HUES48 (cell line): ENCODE data around the gene MIR17HG.
A peak's percentile ranks its signal among the peaks of the same experiment; 100 is the strongest.

ENCODE experiments used
- H3K27ac ChIP-seq: one replicate; pipeline ENCODE4 v1.7.0; 2013; ENCODE audit warnings: low read depth, low read length, inconsistent platforms
- H3K27me3 ChIP-seq: 2 replicates; pipeline ENCODE4 v1.6.1; 2013; ENCODE audit warnings: mild to moderate bottlenecking, low read length; ENCODE audit not compliant: control insufficient read depth, insufficient read depth
- H3K36me3 ChIP-seq: 2 replicates; pipeline ENCODE4 v1.6.1; 2013; ENCODE audit warnings: low read length; ENCODE audit not compliant: control insufficient read depth, insufficient read depth
- H3K4me1 ChIP-seq: 2 replicates; pipeline ENCODE4 v1.6.1; 2013; ENCODE audit warnings: mild to moderate bottlenecking, low read length; ENCODE audit not compliant: control insufficient read depth, insufficient read depth
- H3K4me3 ChIP-seq: 2 replicates; pipeline ENCODE4 v1.5.1; 2013; ENCODE audit warnings: mild to moderate bottlenecking, low read depth, low read length
- H3K9ac ChIP-seq: 2 replicates; pipeline ENCODE4 v1.6.1; 2013; ENCODE audit warnings: mild to moderate bottlenecking, low read depth, low read length, moderate library complexity
- H3K9me3 ChIP-seq: 2 replicates; pipeline ENCODE4 v1.6.1; 2013; ENCODE audit warnings: low read length; ENCODE audit not compliant: control insufficient read depth, insufficient read depth

MIR17HG gene

DNA sequence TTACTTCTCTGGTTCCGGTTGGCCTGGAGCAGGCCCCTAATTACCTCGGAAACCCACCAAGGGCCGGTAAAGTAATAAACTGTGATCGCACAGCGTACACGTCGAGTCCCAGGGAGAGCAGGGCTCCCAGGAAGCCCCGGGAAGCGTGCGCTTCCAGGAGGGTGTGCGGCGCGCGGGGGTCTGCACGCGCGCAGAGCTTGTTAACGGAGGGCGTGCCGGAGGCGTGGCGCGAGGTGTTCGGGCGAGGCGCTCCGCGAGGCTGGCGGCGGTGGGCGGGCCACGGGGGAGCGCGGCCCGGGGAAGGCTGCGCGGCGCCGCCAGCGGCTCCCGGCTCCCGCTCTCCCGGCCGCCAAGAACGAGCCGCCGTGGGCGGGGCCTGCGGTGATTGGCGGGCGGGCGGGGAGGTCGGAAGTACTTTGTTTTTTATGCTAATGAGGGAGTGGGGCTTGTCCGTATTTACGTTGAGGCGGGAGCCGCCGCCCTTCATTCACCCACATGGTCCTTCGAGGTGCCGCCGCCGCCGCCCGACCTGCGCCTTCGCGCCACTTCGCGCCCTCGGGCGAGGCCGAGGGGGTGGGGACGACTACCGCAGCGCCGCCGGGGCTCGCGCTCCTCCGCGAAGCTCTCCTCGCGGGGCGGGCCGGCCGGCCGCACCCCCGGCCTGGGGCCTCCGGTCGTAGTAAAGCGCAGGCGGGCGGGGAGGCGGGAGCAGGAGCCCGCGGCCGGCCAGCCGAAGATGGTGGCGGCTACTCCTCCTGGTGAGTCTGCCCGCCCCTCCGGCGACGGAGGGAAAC is at the start of gene MIR17HG:
MIR17HG (plus strand) TSS at position 486 of the 794 bp plus-strand sequence.
- Histone ChIP-seq H3K27me3 (peaks cover 6% of the 10 kb centered on the region), H3K4me3 (peak within 1 kb of the TSS; percentile 96), H3K9ac (peak within 1 kb of the TSS; percentile 98), H3K4me1 (peaks cover 23% of the 10 kb centered on the region), H3K27ac (peak within 1 kb of the TSS; percentile 96), H3K9me3 (no peaks in the 10 kb centered on the region), H3K36me3 (peaks cover 34% of the 10 kb centered on the region)

GRCh38 chr13:91298060-91298459 is 49.4 kb upstream of the MIR17HG start:
- no peaks in the 10 kb centered on the region for H3K9me3 ChIP-seq
- H3K4me1 ChIP-seq, result no peaks in the 10 kb centered on the region
- no peaks in the 10 kb centered on the region for H3K27me3 ChIP-seq
- no peak overlapping the region for H3K4me3 ChIP-seq
- H3K36me3 ChIP-seq, result no peaks in the 10 kb centered on the region
- no peak overlapping the region for H3K9ac ChIP-seq
- H3K27ac ChIP-seq, result no peak overlapping the region

- H3K4me1 ChIP-seq, result no peaks in the 10 kb centered on the region
- no peaks in the 10 kb centered on the region for H3K27me3 ChIP-seq
- H3K27ac ChIP-seq, result no peak overlapping the region
- no peak overlapping the region for H3K9ac ChIP-seq
- no peak overlapping the region for H3K4me3 ChIP-seq
- no peaks in the 10 kb centered on the region for H3K9me3 ChIP-seq
- no peaks in the 10 kb centered on the region for H3K36me3 ChIP-seq
Measured at GRCh38 chr13:91302111-91302510, 45.4 kb upstream of the MIR17HG start.

- Histone ChIP-seq H3K27ac (no peak overlapping the region), H3K27me3 (no peaks in the 10 kb centered on the region), H3K4me1 (no peaks in the 10 kb centered on the region), H3K4me3 (no peak overlapping the region), H3K9me3 (no peaks in the 10 kb centered on the region), H3K9ac (no peak overlapping the region), H3K36me3 (no peaks in the 10 kb centered on the region)
Measured at GRCh38 chr13:91303031-91303430, 44.5 kb upstream of the MIR17HG start.

- Histone ChIP-seq H3K27ac (no peak overlapping the region), H3K36me3 (no peaks in the 10 kb centered on the region), H3K9me3 (no peaks in the 10 kb centered on the region), H3K4me3 (no peak overlapping the region), H3K4me1 (no peaks in the 10 kb centered on the region), H3K27me3 (no peaks in the 10 kb centered on the region), H3K9ac (no peak overlapping the region)
Measured at GRCh38 chr13:91304741-91305140, 42.7 kb upstream of the MIR17HG start.

- Histone ChIP-seq H3K36me3 (no peaks in the 10 kb centered on the region), H3K9ac (no peak overlapping the region), H3K4me1 (no peaks in the 10 kb centered on the region), H3K9me3 (no peaks in the 10 kb centered on the region), H3K27ac (no peak overlapping the region), H3K27me3 (no peaks in the 10 kb centered on the region), H3K4me3 (no peak overlapping the region)
Measured at GRCh38 chr13:91305652-91306051, 41.8 kb upstream of the MIR17HG start.

GRCh38 chr13:91307887-91308286 is 39.6 kb upstream of the MIR17HG start:
- H3K4me3 ChIP-seq, result no peak overlapping the region
- no peak overlapping the region for H3K9ac ChIP-seq
- H3K9me3 ChIP-seq, result no peaks in the 10 kb centered on the region
- no peaks in the 10 kb centered on the region for H3K36me3 ChIP-seq
- H3K27me3 ChIP-seq, result no peaks in the 10 kb centered on the region
- no peaks in the 10 kb centered on the region; the same call in 1 of the 2 replicates for H3K4me1 ChIP-seq
- H3K27ac ChIP-seq, result no peak overlapping the region

GRCh38 chr13:91308299-91308698 is 39.2 kb upstream of the MIR17HG start:
- Histone ChIP-seq H3K36me3 (no peaks in the 10 kb centered on the region), H3K9ac (no peak overlapping the region), H3K27me3 (no peaks in the 10 kb centered on the region), H3K27ac (no peak overlapping the region), H3K4me3 (no peak overlapping the region), H3K9me3 (no peaks in the 10 kb centered on the region), H3K4me1 (no peaks in the 10 kb centered on the region; the same call in 1 of the 2 replicates)

- no peaks in the 10 kb centered on the region; the same call in 1 of the 2 replicates for H3K4me1 ChIP-seq
- no peaks in the 10 kb centered on the region for H3K9me3 ChIP-seq
- no peak overlapping the region for H3K27ac ChIP-seq
- H3K9ac ChIP-seq, result no peak overlapping the region
- no peak overlapping the region for H3K4me3 ChIP-seq
- no peaks in the 10 kb centered on the region for H3K27me3 ChIP-seq
- no peaks in the 10 kb centered on the region for H3K36me3 ChIP-seq
Measured at GRCh38 chr13:91311491-91311890, 36.0 kb upstream of the MIR17HG start.

- Histone ChIP-seq H3K4me3 (no peak overlapping the region), H3K4me1 (no peaks in the 10 kb centered on the region; the same call in 1 of the 2 replicates), H3K27me3 (no peaks in the 10 kb centered on the region), H3K27ac (no peak overlapping the region), H3K9me3 (no peaks in the 10 kb centered on the region), H3K9ac (no peak overlapping the region), H3K36me3 (no peaks in the 10 kb centered on the region)
Measured at GRCh38 chr13:91312324-91312723, 35.2 kb upstream of the MIR17HG start.

DNA sequence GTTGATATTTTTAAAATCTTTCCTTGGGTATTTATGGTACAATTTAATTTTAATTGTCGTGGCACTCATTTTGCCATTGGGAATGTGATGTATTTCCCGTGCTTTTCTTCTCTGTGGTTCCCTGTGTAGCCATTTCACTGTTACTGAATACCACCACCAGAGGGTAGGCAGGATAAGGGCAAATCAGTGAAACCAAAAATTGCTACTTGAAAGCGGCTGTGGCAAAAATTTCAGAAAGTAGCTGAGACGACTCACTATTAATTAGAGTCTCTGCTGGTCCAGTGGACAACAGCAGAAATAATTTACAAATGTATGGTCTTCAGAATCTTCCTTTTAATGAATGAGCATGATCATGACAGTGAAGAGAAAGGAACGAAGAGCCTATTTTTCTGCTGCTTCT is 34.4 kb upstream of the MIR17HG start:
- H3K9ac ChIP-seq, result no peak overlapping the region
- H3K9me3 ChIP-seq, result no peaks in the 10 kb centered on the region
- H3K4me1 ChIP-seq, result no peaks in the 10 kb centered on the region; the same call in 1 of the 2 replicates
- no peaks in the 10 kb centered on the region for H3K36me3 ChIP-seq
- no peak overlapping the region for H3K4me3 ChIP-seq
- H3K27ac ChIP-seq, result no peak overlapping the region
- H3K27me3 ChIP-seq, result no peaks in the 10 kb centered on the region
